NCI-H187 treated with DMSO at 0.1 percent for 48 hours (cell line): ENCODE data around the gene CALR3.
"Not testable (repeated sequence)": the region's sequence is repeated elsewhere in the genome, so short reads cannot be mapped to it uniquely, and the experiment has no call there.

Experiments used
- DNase-seq: peaks from one replicate; lab custom pipeline; 2025; lab: John Stamatoyannopoulos, UW

Gene CALR3

GRCh38 chr19:16495982-16496612 is at the start of gene CALR3, which contains the start of gene C19orf44:
Gene CALR3 (minus strand): TSS chr19:16496167. CDS start chr19:16496129, 38 bp downstream.
Gene C19orf44 (plus strand): TSS chr19:16496394. CDS start chr19:16500793, 4,399 bp downstream.
- peak; percentile 82 for DNase-seq

GRCh38 chr19:16544473-16545231 is 48.7 kb upstream of the CALR3 start:
- DNase-seq, result no peak

GRCh38 chr19:16543734-16544133 is 47.8 kb upstream of the CALR3 start:
- not testable (repeated sequence) for DNase-seq

GRCh38 chr19:16542910-16543472 is 47.0 kb upstream of the CALR3 start:
- no peak for DNase-seq

GRCh38 chr19:16542045-16542909 is 46.3 kb upstream of the CALR3 start, which contains the start of gene CHERP:
Gene CHERP (minus strand): TSS chr19:16542437. CDS start chr19:16542378, 59 bp downstream.
- DNase-seq, result peak; percentile 16

- no peak for DNase-seq
These were observed 45.6 kb upstream of the CALR3 start for GRCh38 chr19:16541526-16542044.

- DNase-seq, result no peak
These were observed 45.0 kb upstream of the CALR3 start for GRCh38 chr19:16540948-16541347.

GRCh38 chr19:16537111-16537510 is 41.1 kb upstream of the CALR3 start:
- no peak for DNase-seq

GRCh38 chr19:16536130-16536529 is 40.2 kb upstream of the CALR3 start:
- no peak for DNase-seq

- no peak for DNase-seq
These were observed 39.4 kb upstream of the CALR3 start for GRCh38 chr19:16535381-16535780.

GRCh38 chr19:16532440-16533234 is 36.7 kb upstream of the CALR3 start:
- no peak for DNase-seq

- no peak for DNase-seq
These were observed 35.4 kb upstream of the CALR3 start for GRCh38 chr19:16531380-16531669.

- DNase-seq, result no peak
These were observed 34.8 kb upstream of the CALR3 start for GRCh38 chr19:16530540-16531379.

- no peak for DNase-seq
These were observed 33.6 kb upstream of the CALR3 start for GRCh38 chr19:16529466-16530144.

- no peak for DNase-seq
These were observed 32.1 kb upstream of the CALR3 start for GRCh38 chr19:16527971-16528521.

GRCh38 chr19:16527334-16527935 is 31.5 kb upstream of the CALR3 start:
- DNase-seq, result no peak

GRCh38 chr19:16525751-16526481 is 29.9 kb upstream of the CALR3 start:
- DNase-seq, result no peak
